Activated naive CD8-positive, alpha-beta T cell treated with anti-CD3 and anti-CD28 coated beads, Interleukin-2, amount 50 U/mL, for 24 hours (primary cell): ENCODE results near the gene PPFIBP1.
"Not testable (repeated sequence)": the region's sequence is repeated elsewhere in the genome, so short reads cannot be mapped to it uniquely, and the experiment has no call there.

Source experiments
- ATAC-seq: fragments of 150-1000 bp; cut with Tn5 transposase; one replicate; pipeline ENCODE4 v1.10.0; 2021
- DNase-seq: peaks from one replicate; pipeline ENCODE4 v3.0.0; 2021
- H3K27ac Mint-ChIP-seq: one replicate; pipeline ENCODE4 v1.8.0; 2021; ENCODE audit warnings: mild to moderate bottlenecking, mixed read lengths
- H3K27me3 Mint-ChIP-seq: one replicate; pipeline ENCODE4 v1.8.0; 2021; ENCODE audit warnings: mixed read lengths
- H3K36me3 Mint-ChIP-seq: one replicate; pipeline ENCODE4 v1.8.0; 2021; ENCODE audit warnings: low read depth, mixed read lengths
- H3K4me1 Mint-ChIP-seq: one replicate; pipeline ENCODE4 v1.8.0; 2021; ENCODE audit warnings: mixed read lengths
- H3K4me3 Mint-ChIP-seq: one replicate; pipeline ENCODE4 v1.8.0; 2021; ENCODE audit warnings: mild to moderate bottlenecking, moderate library complexity, mixed read lengths
- H3K9me3 Mint-ChIP-seq: one replicate; pipeline ENCODE4 v1.8.0; 2021; ENCODE audit warnings: mixed read lengths

PPFIBP1 gene

GRCh38 chr12:27640566-27641200 is 116.7 kb downstream of the PPFIBP1 start:
- H3K9me3 Mint-ChIP-seq, H3K4me3 Mint-ChIP-seq, DNase-seq, H3K27me3 Mint-ChIP-seq, H3K27ac Mint-ChIP-seq, ATAC-seq, H3K36me3 Mint-ChIP-seq: not testable (repeated sequence)
- peaks cover 10% of the 10 kb centered on the region for H3K4me1 Mint-ChIP-seq

GRCh38 chr12:27642361-27642760 is 118.4 kb downstream of the PPFIBP1 start:
- not testable (repeated sequence) for DNase-seq, H3K9me3 Mint-ChIP-seq, H3K36me3 Mint-ChIP-seq, ATAC-seq, H3K4me1 Mint-ChIP-seq, H3K27ac Mint-ChIP-seq, H3K27me3 Mint-ChIP-seq, H3K4me3 Mint-ChIP-seq

- not testable (repeated sequence) for H3K4me1 Mint-ChIP-seq, H3K27me3 Mint-ChIP-seq, H3K4me3 Mint-ChIP-seq, DNase-seq, H3K9me3 Mint-ChIP-seq, H3K27ac Mint-ChIP-seq, H3K36me3 Mint-ChIP-seq, ATAC-seq
Observed at GRCh38 chr12:27642892-27643291, 118.9 kb downstream of the PPFIBP1 start.

- Mint-ChIP-seq H3K36me3 (peaks cover 3% of the 10 kb centered on the region), H3K9me3 (no peaks in the 10 kb centered on the region), H3K27ac (no peak overlapping the region), H3K27me3 (no peaks in the 10 kb centered on the region), H3K4me1 (no peaks in the 10 kb centered on the region), H3K4me3 (no peak overlapping the region)
- DNase-seq (no peak), ATAC-seq (no peak)
Observed at GRCh38 chr12:27644158-27644845, 120.3 kb downstream of the PPFIBP1 start.

GRCh38 chr12:27645671-27646070 is 121.7 kb downstream of the PPFIBP1 start:
- H3K36me3 Mint-ChIP-seq = peaks cover 3% of the 10 kb centered on the region
- no peak for ATAC-seq
- H3K9me3 Mint-ChIP-seq = no peaks in the 10 kb centered on the region
- DNase-seq = no peak
- no peaks in the 10 kb centered on the region for H3K4me1 Mint-ChIP-seq
- no peak overlapping the region for H3K4me3 Mint-ChIP-seq
- H3K27ac Mint-ChIP-seq = no peak overlapping the region
- H3K27me3 Mint-ChIP-seq = no peaks in the 10 kb centered on the region

- no peak for DNase-seq
- H3K27me3 Mint-ChIP-seq = no peaks in the 10 kb centered on the region
- no peak overlapping the region for H3K27ac Mint-ChIP-seq
Observed at GRCh38 chr12:27646149-27646548, 122.1 kb downstream of the PPFIBP1 start.

GRCh38 chr12:27650011-27650410 is 126.0 kb downstream of the PPFIBP1 start:
- ATAC-seq (no peak), DNase-seq (no peak)
- no peaks in the 10 kb centered on the region for H3K9me3 Mint-ChIP-seq
- H3K4me1 Mint-ChIP-seq = no peaks in the 10 kb centered on the region
- no peaks in the 10 kb centered on the region for H3K27me3 Mint-ChIP-seq
- H3K36me3 Mint-ChIP-seq = peaks cover 3% of the 10 kb centered on the region
- no peak overlapping the region for H3K27ac Mint-ChIP-seq
- no peak overlapping the region for H3K4me3 Mint-ChIP-seq

More at GRCh38 chr12:27646149-27646548, 122.1 kb downstream of the PPFIBP1 start:
- ATAC-seq = no peak
- H3K9me3 Mint-ChIP-seq = no peaks in the 10 kb centered on the region
- H3K4me1 Mint-ChIP-seq = no peaks in the 10 kb centered on the region
- H3K4me3 Mint-ChIP-seq = no peak overlapping the region
- H3K36me3 Mint-ChIP-seq = peaks cover 3% of the 10 kb centered on the region

- DNase-seq = no peak
- H3K4me3 Mint-ChIP-seq = no peak overlapping the region
- no peaks in the 10 kb centered on the region for H3K9me3 Mint-ChIP-seq
- no peak for ATAC-seq
- no peaks in the 10 kb centered on the region for H3K4me1 Mint-ChIP-seq
- H3K36me3 Mint-ChIP-seq = peaks cover 3% of the 10 kb centered on the region
- no peak overlapping the region for H3K27ac Mint-ChIP-seq
- H3K27me3 Mint-ChIP-seq = no peaks in the 10 kb centered on the region
Observed at GRCh38 chr12:27651201-27651600, 127.2 kb downstream of the PPFIBP1 start.

- Mint-ChIP-seq H3K4me3 (no peak overlapping the region), H3K36me3 (peaks cover 3% of the 10 kb centered on the region), H3K4me1 (no peaks in the 10 kb centered on the region), H3K27ac (no peak overlapping the region), H3K9me3 (no peaks in the 10 kb centered on the region), H3K27me3 (no peaks in the 10 kb centered on the region)
- DNase-seq = peak; percentile 34
- no peak for ATAC-seq
Observed at GRCh38 chr12:27652174-27652763, 128.3 kb downstream of the PPFIBP1 start.

GRCh38 chr12:27653661-27654060 is 129.7 kb downstream of the PPFIBP1 start:
- H3K4me3 Mint-ChIP-seq = no peak overlapping the region
- no peaks in the 10 kb centered on the region for H3K4me1 Mint-ChIP-seq
- no peak for ATAC-seq
- no peaks in the 10 kb centered on the region for H3K36me3 Mint-ChIP-seq
- H3K27ac Mint-ChIP-seq = no peak overlapping the region
- DNase-seq = no peak
- H3K27me3 Mint-ChIP-seq = no peaks in the 10 kb centered on the region
- H3K9me3 Mint-ChIP-seq = no peaks in the 10 kb centered on the region

- not testable (repeated sequence) for H3K4me1 Mint-ChIP-seq, DNase-seq, H3K9me3 Mint-ChIP-seq, H3K27me3 Mint-ChIP-seq, H3K36me3 Mint-ChIP-seq, ATAC-seq, H3K27ac Mint-ChIP-seq, H3K4me3 Mint-ChIP-seq
Observed at GRCh38 chr12:27655476-27655875, 131.5 kb downstream of the PPFIBP1 start.

GRCh38 chr12:27657296-27657695 is 133.3 kb downstream of the PPFIBP1 start:
- H3K27ac Mint-ChIP-seq = no peak overlapping the region
- ATAC-seq (no peak), DNase-seq (no peak)
- no peaks in the 10 kb centered on the region for H3K27me3 Mint-ChIP-seq
- no peak overlapping the region for H3K4me3 Mint-ChIP-seq
- no peaks in the 10 kb centered on the region for H3K9me3 Mint-ChIP-seq
- no peaks in the 10 kb centered on the region for H3K36me3 Mint-ChIP-seq
- H3K4me1 Mint-ChIP-seq = no peaks in the 10 kb centered on the region

- no peak for ATAC-seq
- H3K27ac Mint-ChIP-seq = no peak overlapping the region
Observed at GRCh38 chr12:27665704-27666103, 141.7 kb downstream of the PPFIBP1 start.

GRCh38 chr12:27666510-27666909 is 142.5 kb downstream of the PPFIBP1 start:
- H3K4me1 Mint-ChIP-seq = no peaks in the 10 kb centered on the region
- DNase-seq (no peak), ATAC-seq (no peak)
- no peaks in the 10 kb centered on the region for H3K9me3 Mint-ChIP-seq
- no peak overlapping the region for H3K27ac Mint-ChIP-seq
- no peak overlapping the region for H3K4me3 Mint-ChIP-seq
- no peaks in the 10 kb centered on the region for H3K27me3 Mint-ChIP-seq
- peaks cover 3% of the 10 kb centered on the region for H3K36me3 Mint-ChIP-seq

More at GRCh38 chr12:27665704-27666103, 141.7 kb downstream of the PPFIBP1 start:
- no peaks in the 10 kb centered on the region for H3K9me3 Mint-ChIP-seq
- H3K27me3 Mint-ChIP-seq = no peaks in the 10 kb centered on the region
- peaks cover 3% of the 10 kb centered on the region for H3K36me3 Mint-ChIP-seq
- H3K4me1 Mint-ChIP-seq = no peaks in the 10 kb centered on the region
- H3K4me3 Mint-ChIP-seq = no peak overlapping the region
- DNase-seq = no peak

- peaks cover 3% of the 10 kb centered on the region for H3K36me3 Mint-ChIP-seq
- no peak overlapping the region for H3K4me3 Mint-ChIP-seq
- no peaks in the 10 kb centered on the region for H3K9me3 Mint-ChIP-seq
- no peak overlapping the region for H3K27ac Mint-ChIP-seq
- ATAC-seq = peak; percentile 57
- DNase-seq = no peak
- H3K27me3 Mint-ChIP-seq = no peaks in the 10 kb centered on the region
- H3K4me1 Mint-ChIP-seq = no peaks in the 10 kb centered on the region
Observed at GRCh38 chr12:27667540-27667939, 143.5 kb downstream of the PPFIBP1 start.
